22Rv1 (cell line): Measurements from ENCODE around the gene PTPRA.
A peak's percentile ranks its signal among the peaks of the same experiment; 100 is the strongest.

Experiments used
- CTCF ChIP-seq: fragments of 450-650 bp; IDR thresholded peaks from 2 replicates; pipeline ENCODE4 v1.5.1; 2017; ENCODE audit warnings: mild to moderate bottlenecking
- ZFX ChIP-seq: fragments of 450-650 bp; IDR thresholded peaks from 2 replicates; pipeline ENCODE4 v1.6.1; 2017; ENCODE audit warnings: antibody characterized with exemption, borderline replicate concordance

GRCh38 chr20:3000852-3001523 lies 127.7 kb downstream of the PTPRA start:
- TF ChIP-seq CTCF: peak; percentile 71
- TF ChIP-seq ZFX: no peak
